DMS153 (cell line): ENCODE data around the gene CHKB.

Experiments used
- DNase-seq: peaks from one replicate; lab custom pipeline; 2025; lab: John Stamatoyannopoulos, UW

The CHKB gene

DNA sequence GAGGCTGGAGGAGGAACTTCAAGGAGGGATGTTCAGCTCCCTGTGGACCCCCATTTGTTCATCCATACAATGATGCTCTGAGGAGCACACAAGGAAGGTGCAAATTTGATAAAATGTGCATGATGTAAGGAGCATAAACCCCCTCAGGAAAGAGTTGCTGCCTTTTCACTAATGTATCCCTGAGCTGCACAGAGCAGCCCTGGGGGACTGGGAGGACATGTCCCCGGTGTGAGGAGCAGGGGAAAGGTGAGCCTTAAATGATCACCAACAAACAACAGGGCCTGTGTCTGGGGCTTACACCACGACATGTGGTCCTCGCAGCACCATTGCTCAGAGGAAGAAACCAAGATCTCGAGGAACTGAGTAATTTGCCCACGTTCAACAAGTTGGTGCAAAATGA, 14.4 kb upstream of the CHKB start:
- no peak for DNase-seq

DNA sequence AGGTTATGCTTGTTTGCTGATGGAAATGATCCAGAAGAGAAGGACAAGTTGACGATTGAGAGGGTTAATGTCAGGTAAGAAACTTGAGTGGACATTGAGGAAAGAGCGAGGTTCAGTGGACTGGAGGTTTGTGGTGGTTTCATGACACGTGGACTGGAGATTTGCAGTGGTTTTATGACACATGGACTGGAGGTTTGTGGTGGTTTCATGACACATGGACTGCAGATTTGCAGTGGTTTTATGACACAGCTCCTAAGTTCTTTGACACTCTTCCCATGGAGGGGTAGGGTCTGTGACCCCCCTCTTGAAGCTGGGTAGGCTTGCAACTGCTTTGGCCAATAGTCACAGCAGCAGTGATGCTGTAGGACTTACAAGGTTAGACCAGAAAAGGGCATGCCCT, 12.5 kb upstream of the CHKB start:
- DNase-seq: no peak

DNA sequence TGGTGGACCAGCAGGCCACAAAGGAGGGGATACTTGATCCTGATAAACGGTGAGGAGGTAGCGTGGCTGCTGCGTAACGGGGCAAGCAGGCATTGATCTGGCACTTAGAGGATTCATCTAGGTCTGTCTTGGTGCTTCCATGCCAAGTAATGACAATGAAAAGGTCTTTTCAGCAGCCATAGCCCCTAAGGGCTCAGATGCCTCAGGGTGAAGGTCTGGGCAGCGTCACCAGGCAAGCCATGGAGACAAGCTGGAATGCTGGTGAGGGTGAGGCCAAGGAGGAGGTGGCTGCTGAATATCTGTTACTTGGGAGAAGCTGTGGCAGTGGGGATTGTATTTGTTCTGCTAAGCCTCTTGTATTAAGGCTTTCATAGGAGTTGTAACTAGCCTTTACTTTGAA, 4.8 kb upstream of the CHKB start:
- DNase-seq: no peak

DNA sequence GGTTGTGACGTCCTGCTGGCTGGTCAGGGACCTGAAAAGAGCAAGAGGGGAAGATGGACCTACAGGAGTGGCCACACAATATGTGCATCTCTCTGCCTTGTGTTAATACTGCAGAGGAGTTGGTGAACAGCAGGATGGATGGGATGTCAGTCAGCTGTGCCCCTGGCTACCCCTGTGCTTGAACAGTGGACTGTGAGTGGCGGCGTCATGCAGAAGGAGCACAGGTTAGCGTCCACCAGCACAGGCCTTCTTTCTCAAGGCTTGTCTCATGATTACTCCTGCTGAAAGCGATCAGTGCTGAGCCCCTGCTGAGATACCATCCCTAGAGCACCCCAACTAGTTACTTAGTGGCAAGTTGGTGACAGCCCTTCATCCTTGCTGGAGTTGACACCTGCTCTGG, 3.8 kb upstream of the CHKB start:
- no peak for DNase-seq

DNA sequence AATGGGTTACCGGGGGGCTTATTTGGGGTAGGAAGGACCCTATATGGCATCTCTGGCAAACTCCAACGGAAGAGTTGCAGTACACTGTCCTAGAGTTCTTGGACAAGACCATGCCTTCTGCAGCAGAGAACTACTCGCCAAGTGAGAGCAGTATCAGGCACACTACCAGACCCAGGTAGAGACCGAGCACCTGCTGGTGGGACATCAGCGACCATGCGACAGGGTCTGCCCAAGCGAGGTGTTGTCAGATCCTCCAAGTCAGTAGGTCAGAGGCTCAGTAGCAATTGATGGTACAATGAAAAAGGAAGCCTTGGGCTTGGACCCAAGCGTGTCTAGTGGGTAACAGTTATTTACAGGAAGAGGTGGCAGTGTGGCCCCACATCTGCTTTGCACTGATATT, 3.1 kb upstream of the CHKB start:
- no peak for DNase-seq

DNA sequence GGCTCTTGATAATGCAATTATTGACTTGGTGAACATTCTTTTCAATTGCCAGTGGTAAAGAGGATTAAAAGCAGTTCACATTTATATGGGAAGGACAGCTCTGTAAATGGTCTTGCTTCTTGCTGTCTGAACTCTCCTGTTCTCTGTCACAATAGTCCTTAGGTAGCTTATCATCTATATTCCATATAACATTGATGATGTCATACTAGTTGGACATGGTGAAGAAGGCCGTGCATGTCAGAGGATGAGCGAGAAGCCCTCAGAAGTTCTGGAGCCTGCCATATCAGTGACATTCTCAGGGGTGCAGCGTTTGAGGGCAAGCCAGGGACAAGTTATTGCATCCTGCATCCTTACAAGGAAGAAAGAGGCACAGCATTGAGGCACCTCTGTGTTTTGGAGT, 2.6 kb upstream of the CHKB start:
- no peak for DNase-seq

DNA sequence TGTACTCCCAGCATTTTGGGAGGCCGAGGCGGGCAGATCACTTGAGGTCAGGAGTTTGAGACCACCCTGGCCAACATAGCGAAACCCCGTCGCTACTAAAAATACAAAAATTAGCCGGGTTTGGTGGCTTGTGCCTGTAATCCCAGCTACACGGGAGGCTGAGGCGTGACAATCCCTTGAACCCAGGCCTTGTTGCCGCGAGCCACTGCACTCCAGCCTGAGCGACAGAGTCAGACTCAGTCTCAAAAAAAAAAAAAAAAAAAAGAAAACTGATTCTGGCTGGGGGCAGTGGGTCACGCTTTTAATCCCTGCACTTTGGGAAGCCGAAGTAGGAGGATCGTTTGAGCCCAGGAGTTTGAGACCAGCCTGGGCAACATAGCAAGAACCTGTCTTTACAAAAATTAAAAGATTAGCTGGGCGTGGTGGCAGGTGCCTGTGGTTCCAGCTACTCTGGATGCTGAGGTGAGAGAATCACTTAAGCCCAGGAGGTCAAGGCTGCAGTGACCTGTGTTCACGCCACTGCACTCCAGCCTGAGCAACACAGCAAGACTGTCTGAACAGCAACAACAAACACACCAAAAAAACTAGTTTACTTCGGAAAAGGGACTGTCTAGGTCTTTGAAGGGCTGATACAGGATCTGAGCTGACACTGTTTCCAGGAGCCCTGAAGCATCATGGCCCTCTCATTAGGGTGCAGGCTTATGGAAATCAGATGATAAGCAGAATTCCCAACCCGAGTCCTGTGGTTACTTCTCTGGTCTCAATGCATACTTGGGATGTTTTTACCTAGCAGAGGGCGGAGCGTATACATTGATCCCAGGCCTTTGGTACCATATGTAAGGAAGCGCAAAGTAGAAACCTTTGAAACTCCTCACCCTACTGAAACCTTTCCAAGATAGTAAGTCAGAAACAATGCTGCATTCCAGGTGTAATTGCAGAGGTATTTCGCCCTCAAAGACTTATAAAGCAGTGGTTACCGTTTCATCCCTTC, 1.8 kb upstream of the CHKB start:
- DNase-seq: no peak

DNA sequence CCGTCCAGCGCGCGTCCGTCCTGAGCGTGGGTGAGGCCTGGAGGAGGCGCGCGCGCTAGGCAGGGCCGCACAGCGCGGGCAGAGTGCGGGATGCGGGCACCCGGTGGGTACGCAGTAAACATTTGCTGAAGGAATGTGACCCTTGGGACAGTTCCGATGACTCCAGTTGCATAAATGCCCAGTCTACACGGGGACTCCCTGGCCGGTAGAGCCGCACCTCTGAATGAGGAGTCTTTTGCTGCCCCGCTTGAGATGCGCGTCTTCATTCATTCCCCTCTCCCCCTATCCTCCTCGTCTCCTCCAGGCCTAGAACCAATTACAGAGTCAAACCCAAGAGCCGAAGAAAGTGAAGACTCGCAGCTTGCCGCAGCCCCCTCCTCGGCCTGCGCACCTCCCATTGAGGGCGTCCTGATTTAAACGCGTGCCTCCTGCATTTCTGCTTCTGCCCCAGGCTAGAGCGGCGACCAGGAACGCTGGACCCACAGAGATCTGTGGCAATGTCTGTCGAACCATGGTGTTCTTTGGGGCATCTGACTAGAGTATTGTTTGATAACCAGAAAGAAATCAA, 729 bp upstream of the CHKB start:
- DNase-seq: no peak

DNA sequence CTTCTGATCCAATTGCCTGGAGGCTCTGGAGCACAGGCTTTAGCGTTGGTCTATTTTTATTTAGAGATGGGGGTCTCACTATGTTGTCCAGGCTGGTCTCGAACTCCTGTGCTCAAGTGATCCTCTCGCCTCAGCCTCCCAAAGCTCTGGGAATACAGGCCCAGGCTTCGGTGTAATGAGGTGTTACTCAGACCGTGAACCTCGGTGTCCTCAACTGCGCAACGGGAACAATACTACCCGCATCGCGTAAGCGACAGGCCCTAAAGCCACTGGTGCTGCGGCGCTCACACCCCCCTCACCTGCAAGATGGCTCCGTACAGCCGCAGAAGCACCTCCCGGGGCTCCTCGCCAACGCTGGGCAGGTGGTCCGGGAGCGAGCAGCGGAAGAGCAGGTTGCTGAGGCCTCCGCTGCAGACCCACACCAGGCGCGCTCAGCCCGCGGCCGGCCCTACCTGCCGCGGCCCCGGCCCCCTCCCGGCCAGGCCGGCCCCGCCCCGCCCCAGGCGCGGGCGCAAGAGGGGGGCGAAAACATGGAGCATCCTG, 628 bp downstream of the CHKB start:
- no peak for DNase-seq

DNA sequence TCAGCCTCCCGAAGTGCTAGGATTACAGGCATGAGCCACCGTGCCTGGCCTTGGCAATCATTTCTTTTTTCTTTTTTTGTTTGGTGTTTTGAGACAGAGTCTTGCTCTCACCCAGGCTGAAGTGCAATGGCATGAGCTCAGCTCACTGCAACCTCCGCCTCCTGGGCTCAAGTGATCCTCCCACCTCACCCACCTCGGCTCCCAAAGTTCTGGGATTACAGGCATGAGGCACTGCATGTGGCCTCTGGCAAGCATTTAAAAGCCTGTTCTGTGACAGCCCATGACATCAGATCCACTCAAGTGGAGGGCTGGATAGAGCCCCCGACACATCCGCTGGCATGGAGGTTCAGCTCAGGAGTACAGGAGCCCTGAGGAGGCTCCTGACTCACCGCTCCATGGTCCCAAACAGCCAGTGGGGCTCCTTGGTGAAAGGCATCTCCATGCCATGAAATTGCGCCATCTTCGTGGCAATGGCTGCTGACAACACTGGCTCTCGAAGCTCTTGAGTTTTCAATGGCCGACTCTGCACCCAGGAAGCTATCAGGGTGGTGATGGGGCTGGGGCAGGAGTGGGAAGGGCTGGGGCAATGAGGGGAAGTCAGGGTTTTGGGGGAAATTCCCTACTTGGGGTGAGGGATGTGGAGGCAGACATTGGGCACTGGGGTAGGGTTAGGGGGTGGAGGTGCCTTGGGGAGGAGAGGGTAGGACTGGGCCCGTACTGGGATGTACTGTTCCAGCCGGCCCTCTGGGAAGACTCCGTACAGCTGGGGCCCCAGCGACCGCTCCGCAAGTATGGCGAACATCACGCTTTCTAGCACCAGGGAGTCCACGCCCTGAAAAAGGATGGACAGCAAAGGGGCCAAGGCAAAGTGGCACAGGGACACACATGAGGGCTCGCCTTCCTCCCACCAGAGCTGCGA, 1.4 kb downstream of the CHKB start:
- no peak for DNase-seq

DNA sequence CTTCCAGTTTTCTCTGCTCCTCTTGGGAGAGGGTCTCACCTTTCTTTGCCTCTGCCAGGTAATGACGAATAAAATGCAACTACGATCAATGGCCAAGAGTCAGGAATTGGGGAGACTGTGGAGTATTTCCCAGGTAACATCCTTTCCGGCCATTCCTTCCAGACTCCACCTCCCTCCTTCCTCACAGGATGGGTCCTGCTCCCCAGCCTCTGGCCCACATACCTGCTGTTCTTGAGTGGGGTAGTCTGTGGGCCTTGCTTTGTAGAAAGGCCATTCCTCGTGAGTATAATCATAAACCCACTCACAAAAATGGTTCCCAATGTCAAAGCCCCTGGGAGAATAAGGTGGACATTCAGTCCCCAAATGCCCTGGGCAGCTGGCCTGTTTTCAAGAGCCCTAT, 2.9 kb downstream of the CHKB start:
- DNase-seq: no peak

DNA sequence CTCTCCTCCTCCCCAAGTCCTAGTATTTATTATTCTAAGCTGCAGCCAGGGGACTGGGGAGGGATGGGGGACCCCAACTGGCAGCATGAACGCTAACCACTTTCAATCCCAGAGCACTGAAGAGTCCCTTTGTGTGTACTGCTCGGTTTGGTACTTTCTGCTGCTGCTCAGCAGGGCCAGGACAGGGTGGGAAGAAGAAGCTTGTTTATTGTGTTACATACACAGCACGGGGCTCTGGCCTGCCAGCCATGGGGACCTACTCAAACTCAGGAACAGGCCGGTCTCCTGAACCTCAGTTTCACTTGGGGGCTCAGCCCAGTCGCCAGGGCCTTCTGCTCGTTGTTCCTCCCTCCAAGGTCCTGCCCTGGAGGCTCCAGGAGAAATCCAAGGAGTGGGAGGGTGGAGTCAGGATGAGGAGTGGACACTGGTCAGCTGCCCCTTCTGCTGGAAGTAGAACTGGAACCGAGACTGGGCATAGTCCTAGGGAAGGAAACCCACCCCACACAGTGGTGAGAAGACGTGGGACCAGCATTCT, 3.8 kb downstream of the CHKB start:
- no peak for DNase-seq

DNA sequence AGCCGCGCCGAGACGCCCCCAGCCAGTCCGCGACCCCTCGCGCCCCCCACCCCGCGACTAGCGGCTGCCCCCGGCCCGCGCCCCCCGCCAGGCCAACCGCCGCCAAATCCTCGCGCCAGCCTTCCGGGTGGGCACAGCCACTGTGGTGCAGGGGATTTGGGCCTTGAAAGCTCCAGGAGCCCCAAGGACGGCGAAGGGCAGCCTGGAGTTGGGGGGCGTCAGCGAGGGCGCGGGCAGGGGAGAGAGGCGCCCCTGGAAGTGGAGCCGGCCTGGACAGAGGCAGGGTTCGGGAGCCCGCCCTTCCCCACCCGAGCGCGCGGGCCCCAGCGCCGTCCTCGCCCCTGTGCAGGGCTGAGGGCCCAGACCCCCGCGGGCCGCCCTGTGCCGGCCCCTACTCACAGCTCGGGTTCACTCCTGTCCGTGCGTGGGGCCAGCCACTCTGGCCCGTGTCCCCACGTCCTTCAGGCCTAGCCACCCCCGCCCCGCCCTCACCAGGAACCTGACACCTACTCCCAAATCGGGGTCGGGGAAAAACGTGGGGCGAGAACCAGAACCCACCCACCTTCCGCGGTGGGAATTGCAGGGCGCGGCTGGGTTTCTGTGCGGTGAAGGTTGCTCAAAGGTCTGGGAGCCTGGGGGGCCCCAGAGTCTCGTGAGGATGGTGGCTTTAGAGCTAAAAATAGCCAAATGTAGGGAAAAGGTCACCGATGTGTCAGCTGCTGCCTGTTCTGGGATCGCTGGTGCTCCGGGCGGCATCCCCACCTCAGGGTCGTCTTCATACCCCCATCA, 4.5 kb downstream of the CHKB start, which contains the start of gene CPT1B:
TSS of gene CPT1B (minus strand) at position 441 of the 789 bp plus-strand sequence. CDS start 512 bp downstream, outside the sequence.
- no peak for DNase-seq

DNA sequence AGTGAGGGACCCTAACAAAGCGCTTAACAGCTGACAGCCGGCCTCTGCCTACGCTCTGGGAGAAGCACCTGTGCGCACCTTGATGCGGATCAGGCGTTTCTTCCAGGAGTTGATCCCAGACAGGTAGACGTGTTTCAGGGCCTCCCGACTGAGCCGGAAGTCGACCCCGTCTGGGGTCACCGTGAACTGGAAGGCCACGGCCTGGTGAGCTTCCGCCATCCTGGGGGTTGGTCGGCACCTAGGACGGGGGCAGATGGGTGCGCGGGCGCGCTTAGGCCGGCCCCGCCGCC, 5.0 kb downstream of the CHKB start:
- no peak for DNase-seq

DNA sequence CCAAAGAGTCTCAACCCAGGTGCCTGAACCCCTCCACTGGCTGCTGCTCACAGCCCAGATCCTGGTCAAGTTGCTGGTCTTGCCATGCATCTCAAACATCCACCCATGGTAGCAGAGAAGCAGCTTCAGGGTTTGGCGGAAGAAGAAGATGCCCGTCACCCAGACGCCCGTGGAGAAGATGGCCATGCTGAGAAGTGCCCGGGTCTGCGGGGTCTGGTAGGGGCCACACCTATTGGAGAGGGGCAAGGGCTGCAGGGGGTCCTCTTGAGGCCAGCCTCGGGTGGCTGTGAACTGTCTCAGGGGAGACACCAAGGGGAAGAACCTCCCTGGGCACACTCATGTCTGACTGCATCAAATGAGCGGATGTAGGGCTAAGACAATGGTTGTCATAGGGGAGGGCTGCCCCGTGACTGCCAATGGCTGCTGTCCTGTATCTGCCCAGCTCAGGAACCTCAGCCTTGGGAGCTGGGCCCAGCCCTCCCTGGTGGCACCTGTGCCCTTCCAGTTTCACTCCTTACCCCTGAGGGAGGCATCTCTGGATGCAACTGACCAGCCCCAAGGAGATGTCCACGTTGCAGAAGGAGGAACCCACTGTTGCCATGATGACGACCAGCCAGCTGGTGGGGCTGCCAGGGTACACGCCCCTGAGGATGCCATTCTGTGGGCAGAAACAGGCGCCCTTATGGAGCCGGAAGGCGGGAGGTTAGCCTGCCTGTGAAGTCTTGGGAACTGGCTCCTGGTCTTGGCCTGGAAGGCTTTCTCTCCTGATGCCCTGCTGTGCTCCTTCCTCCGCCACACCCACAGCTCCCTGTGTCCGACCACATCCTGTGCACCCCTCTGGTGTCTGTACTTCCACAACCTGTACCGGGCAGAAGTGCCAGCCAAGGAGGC, 5.6 kb downstream of the CHKB start:
- no peak for DNase-seq

DNA sequence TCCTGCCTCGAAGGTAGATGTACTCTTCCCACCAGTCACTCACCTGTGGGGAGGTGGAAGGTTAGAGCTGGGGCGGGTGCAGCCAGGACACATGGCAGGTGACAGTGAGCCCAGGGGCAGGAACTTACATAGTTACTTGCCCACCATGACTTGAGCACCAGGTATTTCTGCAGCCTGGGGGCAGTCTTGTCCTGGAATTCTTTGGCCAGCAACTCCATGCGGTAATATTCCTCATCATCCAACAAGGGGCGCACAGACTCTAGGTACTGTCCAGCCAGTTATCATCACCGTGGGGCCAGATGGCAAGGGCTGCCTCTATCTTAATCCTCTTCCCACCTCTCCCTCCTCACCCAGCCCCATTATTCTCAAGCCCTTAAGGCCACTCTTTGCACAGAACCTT, 6.6 kb downstream of the CHKB start:
- peak; percentile 49 for DNase-seq

DNA sequence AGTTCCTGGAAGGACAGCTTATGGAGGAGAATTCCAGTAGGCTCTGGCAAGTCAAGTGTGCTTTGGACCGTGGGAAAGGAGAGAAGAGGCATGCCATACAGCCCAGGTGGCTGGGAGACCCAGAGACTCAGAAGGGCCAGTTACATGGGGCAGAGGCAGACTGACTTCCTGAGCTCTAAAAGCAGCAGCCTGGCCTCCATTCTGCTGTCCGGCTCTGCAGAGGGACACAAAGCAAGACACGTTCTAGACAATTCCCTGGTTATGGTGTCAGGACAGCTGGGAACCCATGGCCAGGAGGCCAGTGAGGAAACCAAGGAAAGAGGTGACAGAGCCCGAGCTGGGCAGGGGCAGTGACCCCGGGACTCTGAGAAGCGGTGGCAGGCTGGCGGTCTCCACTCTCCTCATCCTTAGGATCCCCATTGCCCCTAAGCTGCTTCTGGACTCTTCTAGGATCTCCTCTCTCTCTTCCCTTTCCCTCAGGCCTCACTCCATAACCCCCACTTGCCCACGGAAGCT, 7.2 kb downstream of the CHKB start:
- DNase-seq: no peak

DNA sequence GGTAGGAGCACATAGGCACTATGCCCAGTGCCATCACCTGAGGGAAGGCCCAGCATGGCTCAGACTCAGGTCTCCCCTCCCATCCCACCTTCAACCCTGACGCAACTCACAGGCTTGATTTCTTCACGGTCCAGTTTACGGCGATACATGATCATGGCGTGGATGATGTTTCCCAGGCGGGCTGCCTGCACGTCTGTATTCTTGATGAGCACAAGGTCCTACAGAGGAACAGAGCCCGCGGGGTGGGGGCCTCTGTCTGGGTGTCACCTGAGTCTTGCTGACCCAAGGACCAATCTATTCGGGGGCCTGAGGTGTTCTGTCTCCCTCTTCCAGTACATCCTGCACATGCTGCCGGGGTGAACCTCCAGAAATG, 8.3 kb downstream of the CHKB start:
- no peak for DNase-seq

DNA sequence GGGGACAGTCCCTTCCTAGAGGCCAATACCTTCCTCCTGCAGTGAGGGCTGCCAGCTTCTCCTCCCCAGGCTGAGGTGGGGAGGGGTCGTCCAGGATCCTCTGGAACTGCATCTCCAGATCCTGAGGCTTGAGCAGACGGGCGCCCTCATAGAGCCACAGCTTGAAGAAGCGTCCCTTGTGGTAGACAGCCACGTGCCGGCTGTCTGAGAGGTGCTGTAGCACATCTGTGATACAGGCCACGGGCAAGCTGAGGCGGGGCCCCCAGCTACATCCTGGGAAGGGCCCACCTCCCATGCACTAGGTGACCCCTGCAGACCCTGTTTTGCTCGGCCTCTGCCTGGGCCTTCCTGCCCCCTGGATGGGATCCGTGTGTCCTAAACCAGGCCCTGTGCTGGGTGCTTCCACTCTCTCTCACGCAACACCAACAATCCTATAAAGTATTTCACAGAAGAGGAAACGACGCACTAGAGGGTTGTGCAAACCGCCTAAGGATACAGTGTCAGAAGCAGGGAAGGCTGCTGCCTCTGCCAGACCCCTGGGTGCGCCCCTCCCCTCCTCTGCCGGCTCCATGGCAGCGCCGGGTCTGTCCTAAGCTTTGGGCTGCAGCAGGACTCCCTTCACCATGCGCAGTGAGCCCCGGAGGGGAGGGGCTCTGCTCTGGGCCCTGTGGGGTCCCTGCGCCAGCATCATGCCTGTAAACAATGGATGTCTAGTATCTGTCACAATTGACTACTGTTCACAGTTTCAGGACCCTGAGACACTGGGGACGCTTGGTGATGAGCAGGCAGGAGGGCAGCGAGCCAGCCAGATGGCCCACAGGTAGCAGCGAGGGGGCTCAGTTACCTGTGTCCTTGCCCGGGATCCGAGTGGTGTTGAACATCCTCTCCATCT, 8.9 kb downstream of the CHKB start:
- no peak for DNase-seq
